22Rv1 (cell line): ENCODE results near the gene LIN9.

Experiments
- ZFX ChIP-seq: fragments of 450-650 bp; IDR thresholded peaks from 2 replicates; pipeline ENCODE4 v1.6.1; 2017; ENCODE audit warnings: antibody characterized with exemption, borderline replicate concordance
- TF ChIP-seq, protein P1 (sequence below): fragments of 450-650 bp; IDR thresholded peaks from 2 replicates; pipeline ENCODE4 v1.5.1; 2017; ENCODE audit warnings: mild to moderate bottlenecking

DNA sequence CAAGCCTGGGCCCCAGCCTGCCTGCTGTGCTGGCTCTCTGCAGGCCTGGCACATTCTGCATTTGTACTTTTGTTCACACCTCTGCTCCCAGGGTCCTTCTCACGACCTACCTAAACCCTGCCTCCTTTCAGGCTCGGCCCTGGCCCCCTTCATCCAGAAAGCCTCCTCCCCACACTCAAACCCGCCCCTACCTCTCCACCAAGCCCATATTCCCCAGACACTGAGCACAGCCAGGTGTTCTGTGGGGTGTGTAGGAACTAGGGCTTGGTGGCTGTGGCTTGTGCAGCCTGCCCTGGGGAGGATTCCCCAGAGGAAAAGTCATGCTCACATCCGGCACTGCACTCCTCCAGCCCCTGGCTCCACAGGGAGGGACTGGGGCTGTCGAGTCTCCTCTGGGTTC lies 93.7 kb downstream of the LIN9 start:
- TF ChIP-seq, protein P1, sequence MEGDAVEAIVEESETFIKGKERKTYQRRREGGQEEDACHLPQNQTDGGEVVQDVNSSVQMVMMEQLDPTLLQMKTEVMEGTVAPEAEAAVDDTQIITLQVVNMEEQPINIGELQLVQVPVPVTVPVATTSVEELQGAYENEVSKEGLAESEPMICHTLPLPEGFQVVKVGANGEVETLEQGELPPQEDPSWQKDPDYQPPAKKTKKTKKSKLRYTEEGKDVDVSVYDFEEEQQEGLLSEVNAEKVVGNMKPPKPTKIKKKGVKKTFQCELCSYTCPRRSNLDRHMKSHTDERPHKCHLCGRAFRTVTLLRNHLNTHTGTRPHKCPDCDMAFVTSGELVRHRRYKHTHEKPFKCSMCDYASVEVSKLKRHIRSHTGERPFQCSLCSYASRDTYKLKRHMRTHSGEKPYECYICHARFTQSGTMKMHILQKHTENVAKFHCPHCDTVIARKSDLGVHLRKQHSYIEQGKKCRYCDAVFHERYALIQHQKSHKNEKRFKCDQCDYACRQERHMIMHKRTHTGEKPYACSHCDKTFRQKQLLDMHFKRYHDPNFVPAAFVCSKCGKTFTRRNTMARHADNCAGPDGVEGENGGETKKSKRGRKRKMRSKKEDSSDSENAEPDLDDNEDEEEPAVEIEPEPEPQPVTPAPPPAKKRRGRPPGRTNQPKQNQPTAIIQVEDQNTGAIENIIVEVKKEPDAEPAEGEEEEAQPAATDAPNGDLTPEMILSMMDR: no peak
- TF ChIP-seq ZFX: no peak
